HL-60/S4 treated with retinoic acid at 250 ng/mL for 4 days and 3 days (cell line): Measurements from ENCODE around the gene PLEKHA5.
"Not testable (repeated sequence)": the region's sequence is repeated elsewhere in the genome, so short reads cannot be mapped to it uniquely, and the experiment has no call there.

Experiments used
- in situ Hi-C: fragments of 300-500 bp; cut with MboI; formaldehyde crosslinking; loops from 2 replicates; pipeline ENCODE4 v1.7.0; 2022; ENCODE audit warnings: low sequenced_read_pairs

PLEKHA5 gene

GRCh38 chr12:19397534-19397933, 268.0 kb downstream of the PLEKHA5 start:
- in situ Hi-C loops = no loop called here

- in situ Hi-C loops = no loop called here
Observed at GRCh38 chr12:19398376-19399363, 269.1 kb downstream of the PLEKHA5 start.

- in situ Hi-C loops = not testable (repeated sequence)
Observed at GRCh38 chr12:19400649-19401285, 271.2 kb downstream of the PLEKHA5 start.

GRCh38 chr12:19402211-19402610, 272.7 kb downstream of the PLEKHA5 start:
- in situ Hi-C loops = no loop called here

GRCh38 chr12:19402743-19403431, 273.4 kb downstream of the PLEKHA5 start:
- in situ Hi-C loops = no loop called here

GRCh38 chr12:19404242-19404880, 274.8 kb downstream of the PLEKHA5 start:
- in situ Hi-C loops = no loop called here

- in situ Hi-C loops = no loop called here
Observed at GRCh38 chr12:19409376-19409775, 279.8 kb downstream of the PLEKHA5 start.

- in situ Hi-C loops = no loop called here
Observed at GRCh38 chr12:19410211-19410610, 280.7 kb downstream of the PLEKHA5 start.

GRCh38 chr12:19410629-19411185, 281.2 kb downstream of the PLEKHA5 start:
- in situ Hi-C loops = no loop called here

- in situ Hi-C loops = no loop called here
Observed at GRCh38 chr12:19411234-19412204, 282.0 kb downstream of the PLEKHA5 start.

- in situ Hi-C loops = no loop called here
Observed at GRCh38 chr12:19412844-19413243, 283.3 kb downstream of the PLEKHA5 start.

- in situ Hi-C loops = not testable (repeated sequence)
Observed at GRCh38 chr12:19413582-19413981, 284.0 kb downstream of the PLEKHA5 start.

- in situ Hi-C loops = no loop called here
Observed at GRCh38 chr12:19415563-19415962, 286.0 kb downstream of the PLEKHA5 start.

- in situ Hi-C loops = no loop called here
Observed at GRCh38 chr12:19419086-19419485, 289.6 kb downstream of the PLEKHA5 start.

GRCh38 chr12:19421503-19422282, 292.2 kb downstream of the PLEKHA5 start:
- in situ Hi-C loops = no loop called here

GRCh38 chr12:19423166-19423930, 293.8 kb downstream of the PLEKHA5 start:
- in situ Hi-C loops = no loop called here
